Chondrocyte (in vitro differentiated cells): ENCODE results near the gene KDM2A. TPM values are rescaled to one million over a fixed set of nuclear protein-coding genes. Genes with fewer than 3 reads are reported as not detected.

Source experiments
- DNase-seq: peaks from one replicate; pipeline ENCODE4 v3.0.0; 2021; ENCODE audit warnings: mixed read lengths, low spot score
- H3K27ac Mint-ChIP-seq: one replicate; pipeline ENCODE4 v1.8.0; 2021; ENCODE audit warnings: mild to moderate bottlenecking, moderate library complexity, mixed read lengths; ENCODE audit not compliant: unreplicated experiment
- H3K27me3 Mint-ChIP-seq: 2 replicates; pipeline ENCODE4 v1.8.0; 2021; ENCODE audit warnings: low read depth, mixed read lengths
- H3K36me3 Mint-ChIP-seq: 2 replicates; pipeline ENCODE4 v1.8.0; 2021; ENCODE audit warnings: low read depth, mixed read lengths
- H3K4me1 Mint-ChIP-seq: 2 replicates; pipeline ENCODE4 v1.8.0; 2021; ENCODE audit warnings: low read depth, mild to moderate bottlenecking, mixed read lengths
- H3K4me3 Mint-ChIP-seq: one replicate; pipeline ENCODE4 v1.8.0; 2021; ENCODE audit warnings: mild to moderate bottlenecking, moderate library complexity, mixed read lengths; ENCODE audit not compliant: unreplicated experiment
- H3K9me3 Mint-ChIP-seq: 2 replicates; pipeline ENCODE4 v1.8.0; 2021; ENCODE audit warnings: low read depth, mixed read lengths
- total RNA-seq: library from RNA; stranded (reverse); gene quantifications from 3 replicates; pipeline ENCODE4 v1.2.1, GENCODE V29; 2021
- TF ChIP-seq, protein P1 (sequence below): fragments of 200-600 bp; sonication (generic); IDR thresholded peaks from 2 replicates; pipeline ENCODE4 v1.5.0; 2021; ENCODE audit warnings: antibody characterized with exemption, mild to moderate bottlenecking, moderate library complexity

The KDM2A gene
- total RNA-seq, 1 donor from 2014 or later, result 54.3 TPM

DNA sequence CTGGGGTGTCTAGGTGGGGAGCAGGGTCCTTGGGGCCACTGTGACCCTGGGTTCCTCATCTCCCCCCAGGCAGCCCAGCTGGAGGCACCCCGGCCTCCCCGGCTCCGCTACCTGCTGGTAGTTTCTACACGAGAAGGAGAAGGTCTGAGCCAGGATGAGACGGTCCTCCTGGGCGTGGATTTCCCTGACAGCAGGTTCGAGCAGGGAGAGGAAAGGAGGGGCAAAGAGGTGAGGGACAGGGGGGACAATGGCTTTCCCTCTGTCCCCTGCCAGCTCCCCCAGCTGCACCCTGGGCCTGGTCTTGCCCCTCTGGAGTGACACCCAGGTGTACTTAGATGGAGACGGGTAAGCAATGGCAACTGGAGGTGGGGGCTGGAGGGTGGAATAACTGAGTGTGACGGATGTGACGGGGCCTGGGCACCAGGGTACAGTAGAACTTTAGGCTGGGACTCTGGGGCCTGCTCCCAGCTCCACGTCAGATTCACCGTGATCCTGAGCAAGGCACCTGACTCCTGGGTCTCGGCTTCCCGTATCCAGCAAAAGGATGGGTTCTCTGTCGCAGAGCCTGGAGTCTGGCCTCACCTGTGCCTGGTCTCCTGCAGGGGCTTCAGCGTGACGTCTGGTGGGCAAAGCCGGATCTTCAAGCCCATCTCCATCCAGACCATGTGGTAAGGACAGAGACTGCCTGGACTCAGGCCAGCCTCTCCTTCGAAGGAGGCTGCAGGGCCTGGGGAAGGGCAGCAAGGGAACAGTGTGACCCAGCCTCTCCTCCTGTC lies 187.9 kb downstream of the KDM2A start:
- Mint-ChIP-seq H3K27ac (no peak overlapping the region), H3K4me3 (no peak overlapping the region), H3K4me1 (peaks cover 21% of the 10 kb centered on the region)

GRCh38 chr11:67307545-67308001 lies 188.5 kb downstream of the KDM2A start:
- Mint-ChIP-seq H3K4me3 (no peak overlapping the region), H3K27ac (no peak overlapping the region)
- DNase-seq, result peak; percentile 88

More for the DNA sequence above, 187.9 kb downstream of the KDM2A start:
- peak; percentile 85 for DNase-seq
- TF ChIP-seq, protein P1, sequence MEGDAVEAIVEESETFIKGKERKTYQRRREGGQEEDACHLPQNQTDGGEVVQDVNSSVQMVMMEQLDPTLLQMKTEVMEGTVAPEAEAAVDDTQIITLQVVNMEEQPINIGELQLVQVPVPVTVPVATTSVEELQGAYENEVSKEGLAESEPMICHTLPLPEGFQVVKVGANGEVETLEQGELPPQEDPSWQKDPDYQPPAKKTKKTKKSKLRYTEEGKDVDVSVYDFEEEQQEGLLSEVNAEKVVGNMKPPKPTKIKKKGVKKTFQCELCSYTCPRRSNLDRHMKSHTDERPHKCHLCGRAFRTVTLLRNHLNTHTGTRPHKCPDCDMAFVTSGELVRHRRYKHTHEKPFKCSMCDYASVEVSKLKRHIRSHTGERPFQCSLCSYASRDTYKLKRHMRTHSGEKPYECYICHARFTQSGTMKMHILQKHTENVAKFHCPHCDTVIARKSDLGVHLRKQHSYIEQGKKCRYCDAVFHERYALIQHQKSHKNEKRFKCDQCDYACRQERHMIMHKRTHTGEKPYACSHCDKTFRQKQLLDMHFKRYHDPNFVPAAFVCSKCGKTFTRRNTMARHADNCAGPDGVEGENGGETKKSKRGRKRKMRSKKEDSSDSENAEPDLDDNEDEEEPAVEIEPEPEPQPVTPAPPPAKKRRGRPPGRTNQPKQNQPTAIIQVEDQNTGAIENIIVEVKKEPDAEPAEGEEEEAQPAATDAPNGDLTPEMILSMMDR, result no peak
- Mint-ChIP-seq H3K36me3 (peaks cover 4% of the 10 kb centered on the region), H3K27me3 (no peaks in the 10 kb centered on the region), H3K9me3 (no peaks in the 10 kb centered on the region)

More at GRCh38 chr11:67307545-67308001, 188.5 kb downstream of the KDM2A start:
- H3K36me3 Mint-ChIP-seq, result peaks cover 4% of the 10 kb centered on the region
- peaks cover 15% of the 10 kb centered on the region for H3K4me1 Mint-ChIP-seq
- TF ChIP-seq, protein P1, result no peak
- no peaks in the 10 kb centered on the region for H3K9me3 Mint-ChIP-seq
- H3K27me3 Mint-ChIP-seq, result no peaks in the 10 kb centered on the region

Other genes with a start within 250 kb of the KDM2A start
- 12.3 to 33.7 TPM (median 14.2 TPM) in 3 replicates for gene PC, start 160.9 kb upstream of the KDM2A start, total RNA-seq
- not detected in 3 replicates for gene C11orf86, start 144.0 kb upstream of the KDM2A start, total RNA-seq
- gene SYT12, start 96.1 kb upstream of the KDM2A start, total RNA-seq, result 7.2 to 15.3 TPM (median 7.2 TPM) in 3 replicates
- gene RHOD, start 62.4 kb upstream of the KDM2A start, total RNA-seq, result 17.4 to 26.5 TPM (median 26.0 TPM) in 3 replicates
- gene GRK2, start 147.2 kb downstream of the KDM2A start, total RNA-seq, result 34.0 to 38.3 TPM (median 36.1 TPM) in 3 replicates
- 40.0 to 51.8 TPM (median 47.8 TPM) in 3 replicates for gene ANKRD13D, start 170.0 kb downstream of the KDM2A start, total RNA-seq
- gene SSH3, start 184.3 kb downstream of the KDM2A start, total RNA-seq, result 19.8 to 30.0 TPM (median 28.4 TPM) in 3 replicates
- gene POLD4, start 234.3 kb downstream of the KDM2A start, total RNA-seq, result 48.8 to 67.7 TPM (median 63.4 TPM) in 3 replicates